Measurements from ENCODE around the gene CCDC187.

- TF ChIP-seq CTCF (IDR thresholded peaks at IDR 0.05) (no peak), POLR2A (IDR thresholded peaks at IDR 0.05) (no peak), EP300 (IDR thresholded peaks at IDR 0.05; ENCODE audit: low read depth) (no peak)
These were observed 28.9 kb downstream of the CCDC187 start for GRCh38 chr9:136274786-136275654.

Data from transverse colon (tissue), 3 donors.